HAP-1 (cell line): ENCODE results near the gene GNB1.

Experiments used
- DNase-seq, 2 experiments: peaks; one replicate each; pipeline ENCODE4 v3.0.0-alpha.2; 2016 to 2020; ENCODE audit warnings: low spot score in 2 of 2
- H3K27me3 ChIP-seq: fragments of 250-450 bp; sonication (Bioruptor Pico); 2 replicates; pipeline ENCODE4 v1.5.1; 2020; ENCODE audit warnings: low read depth, mild to moderate bottlenecking, moderate library complexity
- H3K36me3 ChIP-seq: fragments of 250-450 bp; sonication (Bioruptor Pico); replicated peaks from 2 replicates; pipeline ENCODE4 v1.5.1; 2020; ENCODE audit warnings: mild to moderate bottlenecking
- H3K4me1 ChIP-seq: fragments of 250-450 bp; sonication (Bioruptor Pico); 2 replicates; pipeline ENCODE4 v1.5.1; 2020; ENCODE audit warnings: mild to moderate bottlenecking
- H3K4me3 ChIP-seq: fragments of 250-450 bp; sonication (Bioruptor Pico); 2 replicates; pipeline ENCODE4 v1.5.1; 2020; ENCODE audit warnings: mild to moderate bottlenecking, moderate library complexity
- H3K9me3 ChIP-seq: fragments of 250-450 bp; sonication (Bioruptor Pico); 2 replicates; pipeline ENCODE4 v1.5.1; 2020; ENCODE audit warnings: mild to moderate bottlenecking, moderate library complexity
- in situ Hi-C: fragments of 300-500 bp; cut with MboI; formaldehyde crosslinking; loops from 3 replicates; pipeline ENCODE4 v1.14.3; 2020; ENCODE audit warnings: low sequenced_read_pairs, inconsistent platforms, mixed read lengths

GNB1 gene

GRCh38 chr1:1918901-1919303 lies 28.0 kb upstream of the GNB1 start, which contains the start of gene TMEM52:
TMEM52 (minus strand) TSS chr1:1919279; CDS start chr1:1919265, 14 bp downstream.
- H3K4me1 ChIP-seq = peaks cover 11% of the 10 kb centered on the region
- in situ Hi-C loops = no loop called here
- peak in 1 of 2 experiments; percentile 20 for DNase-seq
- no peaks in the 10 kb centered on the region for H3K27me3 ChIP-seq
- no peaks in the 10 kb centered on the region for H3K9me3 ChIP-seq
- H3K36me3 ChIP-seq = no peaks in the 10 kb centered on the region
- H3K4me3 ChIP-seq = peak within 1 kb of the TSS; percentile 44

- Histone ChIP-seq H3K4me1 (peaks cover 11% of the 10 kb centered on the region), H3K36me3 (no peaks in the 10 kb centered on the region), H3K4me3 (peak overlapping the region; percentile 44), H3K27me3 (no peaks in the 10 kb centered on the region), H3K9me3 (no peaks in the 10 kb centered on the region)
- no peak for DNase-seq
- in situ Hi-C loops = no loop called here
Observed at GRCh38 chr1:1917995-1918900, 27.4 kb upstream of the GNB1 start.

GRCh38 chr1:1917304-1917976 lies 26.6 kb upstream of the GNB1 start:
- in situ Hi-C loops = no loop called here
- H3K36me3 ChIP-seq = no peaks in the 10 kb centered on the region
- H3K27me3 ChIP-seq = no peaks in the 10 kb centered on the region
- no peak overlapping the region for H3K4me3 ChIP-seq
- no peak for DNase-seq
- peaks cover 11% of the 10 kb centered on the region for H3K4me1 ChIP-seq
- no peaks in the 10 kb centered on the region for H3K9me3 ChIP-seq

GRCh38 chr1:1916851-1917251 lies 26.0 kb upstream of the GNB1 start:
- H3K36me3 ChIP-seq = no peaks in the 10 kb centered on the region
- H3K27me3 ChIP-seq = no peaks in the 10 kb centered on the region
- H3K4me3 ChIP-seq = no peak overlapping the region
- no peak for DNase-seq
- H3K9me3 ChIP-seq = no peaks in the 10 kb centered on the region
- in situ Hi-C loops = no loop called here
- peaks cover 11% of the 10 kb centered on the region for H3K4me1 ChIP-seq

GRCh38 chr1:1915911-1916840 lies 25.3 kb upstream of the GNB1 start:
- DNase-seq = no peak
- Histone ChIP-seq H3K4me1 (peaks cover 11% of the 10 kb centered on the region), H3K4me3 (no peak overlapping the region), H3K36me3 (no peaks in the 10 kb centered on the region), H3K27me3 (no peaks in the 10 kb centered on the region), H3K9me3 (no peaks in the 10 kb centered on the region)
- in situ Hi-C loops = no loop called here

GRCh38 chr1:1914971-1915692 lies 24.2 kb upstream of the GNB1 start, which contains the start of gene CALML6:
CALML6 (plus strand) TSS chr1:1915260; CDS start chr1:1915281, 21 bp downstream.
- H3K27me3 ChIP-seq = no peaks in the 10 kb centered on the region
- no peaks in the 10 kb centered on the region for H3K9me3 ChIP-seq
- H3K36me3 ChIP-seq = no peaks in the 10 kb centered on the region
- no peak within 1 kb of the TSS for H3K4me3 ChIP-seq
- H3K4me1 ChIP-seq = peaks cover 11% of the 10 kb centered on the region
- no peak for DNase-seq
- in situ Hi-C loops = no loop called here

- Histone ChIP-seq H3K36me3 (no peaks in the 10 kb centered on the region), H3K4me3 (no peak overlapping the region), H3K9me3 (no peaks in the 10 kb centered on the region), H3K4me1 (peaks cover 13% of the 10 kb centered on the region), H3K27me3 (no peaks in the 10 kb centered on the region)
- no peak for DNase-seq
- in situ Hi-C loops = no loop called here
Observed at GRCh38 chr1:1914101-1914970, 23.4 kb upstream of the GNB1 start.

GRCh38 chr1:1911350-1912041 lies 20.6 kb upstream of the GNB1 start:
- in situ Hi-C loops = no loop called here
- Histone ChIP-seq H3K4me3 (no peak overlapping the region), H3K36me3 (no peaks in the 10 kb centered on the region), H3K4me1 (peaks cover 14% of the 10 kb centered on the region), H3K9me3 (no peaks in the 10 kb centered on the region), H3K27me3 (no peaks in the 10 kb centered on the region)
- no peak for DNase-seq

- Histone ChIP-seq H3K9me3 (no peaks in the 10 kb centered on the region), H3K4me3 (no peak overlapping the region), H3K27me3 (no peaks in the 10 kb centered on the region), H3K36me3 (no peaks in the 10 kb centered on the region), H3K4me1 (peaks cover 18% of the 10 kb centered on the region)
- DNase-seq = no peak
- in situ Hi-C loops = no loop called here
Observed at GRCh38 chr1:1910651-1911331, 19.9 kb upstream of the GNB1 start.

- H3K36me3 ChIP-seq = no peaks in the 10 kb centered on the region
- in situ Hi-C loops = no loop called here
- H3K4me1 ChIP-seq = peaks cover 18% of the 10 kb centered on the region
- no peak overlapping the region; the same call in 1 of the 2 replicates for H3K4me3 ChIP-seq
- DNase-seq = no peak
- no peaks in the 10 kb centered on the region for H3K27me3 ChIP-seq
- H3K9me3 ChIP-seq = no peaks in the 10 kb centered on the region
Observed at GRCh38 chr1:1910033-1910465, 19.2 kb upstream of the GNB1 start.

GRCh38 chr1:1908506-1908791 lies 17.6 kb upstream of the GNB1 start:
- no peaks in the 10 kb centered on the region for H3K27me3 ChIP-seq
- no peaks in the 10 kb centered on the region for H3K9me3 ChIP-seq
- peak in 1 of 2 experiments; percentile 42 for DNase-seq
- peak overlapping the region; percentile 51 for H3K4me3 ChIP-seq
- in situ Hi-C loops = loop anchor here (10.0 kb wide), 1 partner anchor 124 kb away; no protein-coding TSS in a partner anchor
- H3K36me3 ChIP-seq = no peaks in the 10 kb centered on the region
- H3K4me1 ChIP-seq = peaks cover 18% of the 10 kb centered on the region
